Measurements from ENCODE around the gene NLRP9.

DNA sequence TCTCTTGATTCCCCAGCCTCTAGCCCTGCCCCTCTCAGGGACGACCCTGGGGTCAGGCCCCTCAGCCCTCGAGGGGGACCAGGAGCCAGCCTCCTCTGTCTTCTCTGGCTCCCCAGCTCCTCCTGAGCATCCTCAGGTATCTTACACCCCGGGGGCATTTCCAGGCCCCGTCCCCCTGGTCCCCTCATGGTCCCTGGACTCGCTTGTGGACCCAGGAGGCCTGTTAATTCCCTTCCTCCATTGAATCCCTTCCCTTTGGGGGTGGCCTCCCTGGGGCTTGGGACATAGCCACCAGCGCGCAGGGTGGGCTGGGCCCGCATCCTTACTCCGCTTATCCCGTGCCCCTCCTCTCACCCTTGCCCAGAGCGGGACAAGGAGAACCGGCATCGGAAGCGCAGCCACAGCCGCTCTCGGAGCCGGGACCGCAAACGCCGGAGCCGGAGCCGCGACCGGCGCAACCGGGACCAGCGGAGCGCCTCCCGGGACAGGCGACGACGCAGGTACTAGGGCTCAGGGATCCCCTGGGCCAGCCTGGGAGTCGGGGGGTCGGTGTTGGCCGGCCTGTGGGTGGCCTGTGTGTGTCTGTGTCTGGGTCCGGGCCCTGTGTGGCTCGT, 79.2 kb downstream of the NLRP9 start:
- TF ChIP-seq, protein P1, sequence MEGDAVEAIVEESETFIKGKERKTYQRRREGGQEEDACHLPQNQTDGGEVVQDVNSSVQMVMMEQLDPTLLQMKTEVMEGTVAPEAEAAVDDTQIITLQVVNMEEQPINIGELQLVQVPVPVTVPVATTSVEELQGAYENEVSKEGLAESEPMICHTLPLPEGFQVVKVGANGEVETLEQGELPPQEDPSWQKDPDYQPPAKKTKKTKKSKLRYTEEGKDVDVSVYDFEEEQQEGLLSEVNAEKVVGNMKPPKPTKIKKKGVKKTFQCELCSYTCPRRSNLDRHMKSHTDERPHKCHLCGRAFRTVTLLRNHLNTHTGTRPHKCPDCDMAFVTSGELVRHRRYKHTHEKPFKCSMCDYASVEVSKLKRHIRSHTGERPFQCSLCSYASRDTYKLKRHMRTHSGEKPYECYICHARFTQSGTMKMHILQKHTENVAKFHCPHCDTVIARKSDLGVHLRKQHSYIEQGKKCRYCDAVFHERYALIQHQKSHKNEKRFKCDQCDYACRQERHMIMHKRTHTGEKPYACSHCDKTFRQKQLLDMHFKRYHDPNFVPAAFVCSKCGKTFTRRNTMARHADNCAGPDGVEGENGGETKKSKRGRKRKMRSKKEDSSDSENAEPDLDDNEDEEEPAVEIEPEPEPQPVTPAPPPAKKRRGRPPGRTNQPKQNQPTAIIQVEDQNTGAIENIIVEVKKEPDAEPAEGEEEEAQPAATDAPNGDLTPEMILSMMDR (conservative IDR thresholded peaks at IDR 0.05 in 1 of 2, IDR thresholded peaks at IDR 0.05 in 1 of 2; ENCODE audit: low read depth in 1 of 2, low read length in 2 of 2), result no peak
- TF ChIP-seq EZH2 (IDR thresholded peaks at IDR 0.05; ENCODE audit: low read length, missing control alignments), result no peak

Measured in fibroblast of lung (primary cell).